ENCODE data around the gene CRYGD. TPM values are rescaled to one million over a fixed set of nuclear protein-coding genes. Genes with fewer than 3 reads are reported as not detected.
"Not testable (repeated sequence)": the region's sequence is repeated elsewhere in the genome, so short reads cannot be mapped to it uniquely, and the experiment has no call there.

The CRYGD gene
- total RNA-seq, 1 donor from 2014 or later: not detected

GRCh38 chr2:208118918-208119317, 5.4 kb downstream of the CRYGD start:
- no peak overlapping the region for H3K4me3 Mint-ChIP-seq (ENCODE audit: low read depth)
- H3K4me1 Mint-ChIP-seq (ENCODE audit: low read depth): no peaks in the 10 kb centered on the region
- TF ChIP-seq, protein P1, sequence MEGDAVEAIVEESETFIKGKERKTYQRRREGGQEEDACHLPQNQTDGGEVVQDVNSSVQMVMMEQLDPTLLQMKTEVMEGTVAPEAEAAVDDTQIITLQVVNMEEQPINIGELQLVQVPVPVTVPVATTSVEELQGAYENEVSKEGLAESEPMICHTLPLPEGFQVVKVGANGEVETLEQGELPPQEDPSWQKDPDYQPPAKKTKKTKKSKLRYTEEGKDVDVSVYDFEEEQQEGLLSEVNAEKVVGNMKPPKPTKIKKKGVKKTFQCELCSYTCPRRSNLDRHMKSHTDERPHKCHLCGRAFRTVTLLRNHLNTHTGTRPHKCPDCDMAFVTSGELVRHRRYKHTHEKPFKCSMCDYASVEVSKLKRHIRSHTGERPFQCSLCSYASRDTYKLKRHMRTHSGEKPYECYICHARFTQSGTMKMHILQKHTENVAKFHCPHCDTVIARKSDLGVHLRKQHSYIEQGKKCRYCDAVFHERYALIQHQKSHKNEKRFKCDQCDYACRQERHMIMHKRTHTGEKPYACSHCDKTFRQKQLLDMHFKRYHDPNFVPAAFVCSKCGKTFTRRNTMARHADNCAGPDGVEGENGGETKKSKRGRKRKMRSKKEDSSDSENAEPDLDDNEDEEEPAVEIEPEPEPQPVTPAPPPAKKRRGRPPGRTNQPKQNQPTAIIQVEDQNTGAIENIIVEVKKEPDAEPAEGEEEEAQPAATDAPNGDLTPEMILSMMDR (IDR thresholded peaks at IDR 0.05; ENCODE audit: unreplicated experiment): no peak
- H3K9me3 Mint-ChIP-seq (ENCODE audit: low read depth): peaks cover 8% of the 10 kb centered on the region
- H3K27me3 Mint-ChIP-seq: no peaks in the 10 kb centered on the region
- no peaks in the 10 kb centered on the region for H3K36me3 Mint-ChIP-seq (ENCODE audit: insufficient read depth)
- DNase-seq (ENCODE audit: low spot score, unreplicated experiment): no peak
- H3K27ac Mint-ChIP-seq: no peak overlapping the region

- H3K9me3 Mint-ChIP-seq (ENCODE audit: low read depth); H3K4me1 Mint-ChIP-seq (ENCODE audit: low read depth); H3K27ac Mint-ChIP-seq; H3K36me3 Mint-ChIP-seq (ENCODE audit: insufficient read depth); H3K4me3 Mint-ChIP-seq (ENCODE audit: low read depth); H3K27me3 Mint-ChIP-seq; DNase-seq (ENCODE audit: low spot score, unreplicated experiment): not testable (repeated sequence)
Measured at GRCh38 chr2:208117390-208117789, 6.9 kb downstream of the CRYGD start.

- TF ChIP-seq, protein P1 (IDR thresholded peaks at IDR 0.05; ENCODE audit: unreplicated experiment): no peak
- Mint-ChIP-seq H3K4me3 (ENCODE audit: low read depth) (no peak overlapping the region), H3K4me1 (ENCODE audit: low read depth) (peaks cover 4% of the 10 kb centered on the region), H3K9me3 (ENCODE audit: low read depth) (peaks cover 8% of the 10 kb centered on the region), H3K27ac (no peak overlapping the region), H3K36me3 (ENCODE audit: insufficient read depth) (no peaks in the 10 kb centered on the region), H3K27me3 (peaks cover 13% of the 10 kb centered on the region)
- DNase-seq (ENCODE audit: low spot score, unreplicated experiment): no peak
Measured at GRCh38 chr2:208112969-208113368, 11.4 kb downstream of the CRYGD start.

- not testable (repeated sequence) for DNase-seq (ENCODE audit: low spot score, unreplicated experiment); H3K4me1 Mint-ChIP-seq (ENCODE audit: low read depth); H3K36me3 Mint-ChIP-seq (ENCODE audit: insufficient read depth); H3K9me3 Mint-ChIP-seq (ENCODE audit: low read depth); H3K27ac Mint-ChIP-seq
- Mint-ChIP-seq H3K4me3 (ENCODE audit: low read depth) (peak overlapping the region; percentile 49), H3K27me3 (peaks cover 13% of the 10 kb centered on the region)
Measured at GRCh38 chr2:208112273-208112745, 12.0 kb downstream of the CRYGD start.

- no peak overlapping the region for H3K4me3 Mint-ChIP-seq (ENCODE audit: low read depth)
- no peaks in the 10 kb centered on the region for H3K9me3 Mint-ChIP-seq (ENCODE audit: low read depth)
- DNase-seq (ENCODE audit: low spot score, unreplicated experiment): no peak
- no peaks in the 10 kb centered on the region for H3K4me1 Mint-ChIP-seq (ENCODE audit: low read depth)
- no peaks in the 10 kb centered on the region for H3K27me3 Mint-ChIP-seq
- no peaks in the 10 kb centered on the region for H3K36me3 Mint-ChIP-seq (ENCODE audit: insufficient read depth)
- no peak overlapping the region for H3K27ac Mint-ChIP-seq
- TF ChIP-seq, protein P1 (IDR thresholded peaks at IDR 0.05; ENCODE audit: unreplicated experiment): no peak
Measured at GRCh38 chr2:208103616-208104015, 20.7 kb downstream of the CRYGD start.

GRCh38 chr2:208101716-208102631, 22.4 kb downstream of the CRYGD start:
- no peaks in the 10 kb centered on the region for H3K9me3 Mint-ChIP-seq (ENCODE audit: low read depth)
- no peaks in the 10 kb centered on the region for H3K4me1 Mint-ChIP-seq (ENCODE audit: low read depth)
- TF ChIP-seq, protein P1 (IDR thresholded peaks at IDR 0.05; ENCODE audit: unreplicated experiment): peak; percentile 59
- no peak overlapping the region for H3K27ac Mint-ChIP-seq
- H3K27me3 Mint-ChIP-seq: no peaks in the 10 kb centered on the region
- no peak overlapping the region for H3K4me3 Mint-ChIP-seq (ENCODE audit: low read depth)
- DNase-seq (ENCODE audit: low spot score, unreplicated experiment): no peak
- no peaks in the 10 kb centered on the region for H3K36me3 Mint-ChIP-seq (ENCODE audit: insufficient read depth)

All from progenitor cell of endocrine pancreas (in vitro differentiated cells).